ENCODE results near the gene FLAD1.

Gene FLAD1

GRCh38 chr1:154958036-154958435, 25.1 kb upstream of the FLAD1 start:
- no peak for DNase-seq
- Mint-ChIP-seq H3K4me3 (no peak overlapping the region), H3K4me1 (ENCODE audit: low read depth) (peaks cover 72% of the 10 kb centered on the region), H3K27me3 (no peaks in the 10 kb centered on the region), H3K36me3 (ENCODE audit: low read depth) (peaks cover 49% of the 10 kb centered on the region), H3K27ac (peak overlapping the region; percentile 74), H3K9me3 (no peaks in the 10 kb centered on the region)

- Mint-ChIP-seq H3K4me1 (ENCODE audit: low read depth) (peaks cover 72% of the 10 kb centered on the region), H3K27me3 (no peaks in the 10 kb centered on the region), H3K36me3 (ENCODE audit: low read depth) (peaks cover 58% of the 10 kb centered on the region), H3K4me3 (peak overlapping the region; percentile 20), H3K9me3 (no peaks in the 10 kb centered on the region), H3K27ac (peak overlapping the region; percentile 74)
- no peak for DNase-seq
These were observed 24.3 kb upstream of the FLAD1 start for GRCh38 chr1:154958681-154959425.

DNA sequence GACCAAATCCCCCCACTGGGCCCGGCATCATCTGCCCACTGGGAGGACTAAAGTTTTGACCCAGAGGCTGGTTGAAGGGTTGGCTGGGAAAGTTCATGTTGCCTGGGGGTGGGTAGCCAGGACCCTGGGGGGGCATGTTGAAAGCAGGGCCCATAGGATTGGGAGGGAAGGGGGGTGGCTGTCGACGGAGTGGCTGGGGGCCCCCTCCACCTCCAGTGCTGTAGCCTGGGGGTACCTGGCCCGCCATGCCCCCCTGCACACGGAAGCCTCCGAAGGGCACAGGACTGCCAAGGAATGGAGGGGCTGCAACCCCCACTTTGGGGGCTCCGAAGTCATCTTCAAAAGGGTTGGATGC, 23.7 kb upstream of the FLAD1 start:
- no peak for DNase-seq
- H3K4me3 Mint-ChIP-seq = peak overlapping the region; percentile 96
- H3K9me3 Mint-ChIP-seq = no peaks in the 10 kb centered on the region
- H3K27me3 Mint-ChIP-seq = no peaks in the 10 kb centered on the region
- no peak overlapping the region for H3K27ac Mint-ChIP-seq
- peaks cover 69% of the 10 kb centered on the region for H3K4me1 Mint-ChIP-seq (ENCODE audit: low read depth)
- peaks cover 63% of the 10 kb centered on the region for H3K36me3 Mint-ChIP-seq (ENCODE audit: low read depth)

DNA sequence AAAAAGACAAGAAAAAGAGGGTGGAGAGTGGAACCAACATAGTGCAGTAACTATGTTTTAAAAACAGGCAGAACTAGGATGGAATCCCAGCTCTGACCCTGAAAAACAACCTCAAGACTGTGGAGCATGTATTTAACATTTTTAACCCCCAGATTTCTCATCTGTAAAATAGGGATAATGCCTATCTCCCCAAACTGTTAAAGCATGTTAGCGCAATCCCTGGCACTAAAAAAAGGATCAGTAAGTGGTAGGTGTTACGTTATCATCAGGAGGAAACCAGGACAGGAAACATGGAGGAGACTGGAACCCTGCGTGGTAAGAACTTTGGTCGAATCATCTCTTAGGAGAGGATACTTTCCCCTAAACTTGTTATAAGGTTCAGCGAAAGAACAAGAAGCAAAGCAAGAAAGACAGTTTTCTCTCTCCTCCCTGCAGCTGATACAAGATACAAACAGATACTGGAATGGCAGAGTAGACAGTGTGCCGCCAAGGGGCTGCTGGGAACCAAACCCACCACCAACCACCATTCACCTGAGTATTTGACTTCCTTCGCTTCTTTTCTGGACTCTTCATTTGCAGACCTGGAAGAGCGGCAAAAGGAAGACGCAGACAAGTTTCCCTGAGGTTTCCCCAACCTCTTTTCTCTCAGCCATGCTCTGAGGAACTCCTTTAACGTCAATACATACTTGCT, 22.6 kb upstream of the FLAD1 start:
- H3K36me3 Mint-ChIP-seq (ENCODE audit: low read depth) = peaks cover 74% of the 10 kb centered on the region
- H3K4me3 Mint-ChIP-seq = peak overlapping the region; percentile 96
- peak overlapping the region; percentile 94 for H3K27ac Mint-ChIP-seq
- H3K27me3 Mint-ChIP-seq = no peaks in the 10 kb centered on the region
- peak; percentile 29 for DNase-seq
- no peaks in the 10 kb centered on the region for H3K9me3 Mint-ChIP-seq
- H3K4me1 Mint-ChIP-seq (ENCODE audit: low read depth) = peaks cover 60% of the 10 kb centered on the region

DNA sequence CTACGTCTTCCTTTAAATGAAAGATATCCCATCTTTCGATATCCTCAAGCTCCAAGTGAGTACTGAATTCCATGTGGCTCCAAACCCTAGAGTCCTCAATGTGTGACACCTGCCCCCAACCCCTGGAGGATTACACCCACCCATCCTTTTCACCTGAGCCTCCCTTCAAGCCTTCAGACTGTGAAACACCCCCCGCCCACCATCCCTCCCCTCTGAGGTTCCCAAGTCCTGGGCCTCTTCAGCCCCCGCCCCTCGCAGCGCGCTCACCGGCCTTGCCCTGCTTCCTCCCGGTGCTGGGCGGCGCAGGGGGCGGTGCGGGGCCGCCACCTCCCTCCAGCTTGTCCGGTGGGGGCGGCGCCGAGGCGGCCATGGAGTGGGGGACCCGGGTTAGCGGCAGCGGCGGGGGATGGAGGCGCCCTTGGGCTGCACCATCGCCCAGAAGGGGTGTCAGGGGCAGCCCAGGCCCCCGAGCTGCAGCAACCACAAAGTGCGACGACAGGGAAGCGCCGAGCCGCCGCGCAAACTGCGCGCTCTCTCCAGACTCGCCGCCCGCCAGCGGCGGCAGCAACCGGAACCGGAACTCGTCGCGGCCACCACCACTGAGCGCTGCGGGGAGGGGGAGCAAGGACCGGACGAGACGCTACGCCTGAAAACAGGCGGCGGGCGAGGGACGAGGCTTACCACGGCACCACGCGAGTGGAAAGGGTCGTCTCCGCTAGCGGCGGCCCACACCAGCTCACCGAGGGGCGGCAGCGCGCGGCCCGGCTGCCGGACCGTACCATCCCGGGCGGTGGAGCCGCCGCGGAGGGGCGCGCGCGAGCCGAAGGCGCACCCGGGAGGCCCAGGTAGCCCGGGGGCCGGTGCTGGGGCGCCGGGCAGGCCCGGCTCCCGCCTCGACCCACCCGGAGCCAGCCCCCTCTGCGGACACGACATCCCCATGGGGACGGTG, 21.7 kb upstream of the FLAD1 start, which contains the start of gene PYGO2:
Gene PYGO2 (minus strand): TSS at position 576 of the 949 bp plus-strand sequence. CDS start 206 bp downstream, at position 370.
- H3K36me3 Mint-ChIP-seq (ENCODE audit: low read depth) = peaks cover 83% of the 10 kb centered on the region
- no peaks in the 10 kb centered on the region for H3K9me3 Mint-ChIP-seq
- H3K27me3 Mint-ChIP-seq = no peaks in the 10 kb centered on the region
- H3K27ac Mint-ChIP-seq = peak within 1 kb of the TSS; percentile 96
- DNase-seq = peak; percentile 91
- H3K4me1 Mint-ChIP-seq (ENCODE audit: low read depth) = peaks cover 51% of the 10 kb centered on the region
- H3K4me3 Mint-ChIP-seq = peak within 1 kb of the TSS; percentile 96

- H3K9me3 Mint-ChIP-seq = no peaks in the 10 kb centered on the region
- no peaks in the 10 kb centered on the region for H3K27me3 Mint-ChIP-seq
- peak overlapping the region; percentile 96 for H3K27ac Mint-ChIP-seq
- peaks cover 44% of the 10 kb centered on the region for H3K4me1 Mint-ChIP-seq (ENCODE audit: low read depth)
- peaks cover 88% of the 10 kb centered on the region for H3K36me3 Mint-ChIP-seq (ENCODE audit: low read depth)
- H3K4me3 Mint-ChIP-seq = peak overlapping the region; percentile 96
- no peak for DNase-seq
These were observed 20.9 kb upstream of the FLAD1 start for GRCh38 chr1:154962156-154962749.

- Mint-ChIP-seq H3K4me1 (ENCODE audit: low read depth) (peaks cover 40% of the 10 kb centered on the region), H3K36me3 (ENCODE audit: low read depth) (peaks cover 88% of the 10 kb centered on the region), H3K27me3 (no peaks in the 10 kb centered on the region), H3K27ac (peak overlapping the region; percentile 96), H3K9me3 (no peaks in the 10 kb centered on the region), H3K4me3 (peak overlapping the region; percentile 96)
- peak; percentile 28 for DNase-seq
These were observed 20.3 kb upstream of the FLAD1 start for GRCh38 chr1:154962795-154963330.

DNA sequence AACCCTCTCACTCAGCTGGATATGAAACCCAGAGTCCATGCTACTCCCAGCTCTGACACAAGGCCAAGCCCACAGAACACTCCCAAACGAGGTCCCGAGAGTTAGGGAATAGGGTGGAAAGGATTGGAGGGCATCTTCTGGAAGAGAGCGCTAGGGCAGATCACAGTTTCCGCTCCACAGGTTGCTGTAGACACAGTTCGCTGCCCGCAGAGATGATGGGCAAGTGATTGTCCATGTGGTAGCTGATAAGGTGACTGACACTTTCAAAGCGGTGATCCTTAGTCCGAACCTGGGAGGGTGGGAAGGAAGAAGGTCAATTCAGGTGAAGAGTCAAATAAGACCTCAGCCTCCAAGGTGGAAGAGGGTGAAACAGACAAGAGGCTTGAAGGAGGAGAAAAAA, 19.5 kb upstream of the FLAD1 start:
- Mint-ChIP-seq H3K4me3 (no peak overlapping the region), H3K36me3 (ENCODE audit: low read depth) (peaks cover 88% of the 10 kb centered on the region), H3K4me1 (ENCODE audit: low read depth) (peaks cover 34% of the 10 kb centered on the region), H3K27me3 (no peaks in the 10 kb centered on the region), H3K27ac (peak overlapping the region; percentile 85), H3K9me3 (no peaks in the 10 kb centered on the region)
- no peak for DNase-seq

DNA sequence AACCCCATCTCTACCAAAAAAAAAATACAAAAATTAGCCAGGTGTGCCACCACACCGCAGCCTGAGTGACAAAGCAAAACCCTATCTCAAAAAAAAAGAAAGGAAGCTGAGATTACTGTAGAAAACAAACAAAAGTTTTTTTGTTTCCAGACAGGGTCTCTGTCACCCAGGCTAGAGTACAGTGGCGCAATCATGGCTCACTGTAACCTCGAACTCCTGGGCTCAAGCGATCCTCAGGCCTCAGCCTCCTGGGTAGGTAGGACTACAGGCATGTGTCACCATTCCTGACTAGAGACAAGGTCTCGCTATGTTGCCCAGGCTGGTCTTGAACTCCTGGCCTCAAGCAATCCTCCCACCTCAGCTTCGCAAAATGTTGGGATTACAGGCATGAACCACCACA, 18.8 kb upstream of the FLAD1 start:
- DNase-seq = no peak
- no peaks in the 10 kb centered on the region for H3K27me3 Mint-ChIP-seq
- peaks cover 90% of the 10 kb centered on the region for H3K36me3 Mint-ChIP-seq (ENCODE audit: low read depth)
- no peak overlapping the region for H3K4me3 Mint-ChIP-seq
- H3K4me1 Mint-ChIP-seq (ENCODE audit: low read depth) = peaks cover 39% of the 10 kb centered on the region
- no peaks in the 10 kb centered on the region for H3K9me3 Mint-ChIP-seq
- peak overlapping the region; percentile 85 for H3K27ac Mint-ChIP-seq

DNA sequence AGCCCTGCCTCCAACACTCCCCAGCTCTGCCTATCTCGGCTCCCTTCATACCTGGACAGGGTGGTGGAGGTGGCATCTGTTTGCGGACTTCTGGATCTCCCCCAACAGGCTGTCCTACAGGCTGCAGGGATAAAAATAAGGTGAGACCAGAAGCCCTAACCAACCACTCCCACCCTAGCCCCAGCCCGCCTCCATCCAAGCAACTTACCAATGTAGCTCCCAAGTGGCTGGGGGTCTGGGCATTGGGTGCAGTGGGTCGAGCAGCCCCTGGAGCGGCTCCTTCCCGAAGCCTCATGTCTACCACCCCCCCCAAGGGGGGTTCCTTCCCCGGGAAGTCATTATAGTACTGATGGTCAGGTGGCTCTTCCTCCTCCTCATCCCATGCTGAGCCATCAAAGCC, 17.0 kb upstream of the FLAD1 start:
- Mint-ChIP-seq H3K27ac (peak overlapping the region; percentile 29), H3K9me3 (no peaks in the 10 kb centered on the region), H3K4me1 (ENCODE audit: low read depth) (peaks cover 36% of the 10 kb centered on the region), H3K36me3 (ENCODE audit: low read depth) (peaks cover 83% of the 10 kb centered on the region), H3K27me3 (no peaks in the 10 kb centered on the region), H3K4me3 (no peak overlapping the region)
- DNase-seq = no peak

GRCh38 chr1:154967331-154967950, 15.7 kb upstream of the FLAD1 start:
- Mint-ChIP-seq H3K27me3 (no peaks in the 10 kb centered on the region), H3K9me3 (no peaks in the 10 kb centered on the region), H3K4me1 (ENCODE audit: low read depth) (peaks cover 46% of the 10 kb centered on the region), H3K27ac (peak overlapping the region; percentile 68), H3K4me3 (no peak overlapping the region), H3K36me3 (ENCODE audit: low read depth) (peaks cover 87% of the 10 kb centered on the region)
- DNase-seq = no peak

DNA sequence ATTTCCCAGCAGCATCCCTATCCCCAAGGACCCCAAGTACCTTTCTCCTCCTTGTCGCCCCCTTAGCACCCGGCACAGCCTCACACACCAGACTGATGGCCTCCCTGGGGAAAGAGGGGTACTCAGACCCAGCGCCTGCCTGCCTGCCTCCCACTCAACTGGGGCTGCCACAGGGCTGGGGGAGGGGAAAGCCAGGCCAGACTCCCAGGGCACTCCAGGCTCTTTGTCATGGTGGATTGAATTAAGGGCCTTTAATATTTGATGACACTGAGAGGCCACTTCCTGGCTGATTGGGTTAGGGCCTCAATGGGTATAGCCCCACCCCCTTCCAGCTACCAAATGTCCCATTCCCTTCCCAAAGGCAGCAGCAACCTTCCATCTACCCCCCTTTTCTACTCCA, 14.4 kb upstream of the FLAD1 start:
- peaks cover 79% of the 10 kb centered on the region for H3K36me3 Mint-ChIP-seq (ENCODE audit: low read depth)
- H3K27ac Mint-ChIP-seq = peak overlapping the region; percentile 85
- H3K4me3 Mint-ChIP-seq = no peak overlapping the region
- H3K4me1 Mint-ChIP-seq (ENCODE audit: low read depth) = peaks cover 40% of the 10 kb centered on the region
- no peaks in the 10 kb centered on the region for H3K9me3 Mint-ChIP-seq
- H3K27me3 Mint-ChIP-seq = no peaks in the 10 kb centered on the region
- DNase-seq = no peak

DNA sequence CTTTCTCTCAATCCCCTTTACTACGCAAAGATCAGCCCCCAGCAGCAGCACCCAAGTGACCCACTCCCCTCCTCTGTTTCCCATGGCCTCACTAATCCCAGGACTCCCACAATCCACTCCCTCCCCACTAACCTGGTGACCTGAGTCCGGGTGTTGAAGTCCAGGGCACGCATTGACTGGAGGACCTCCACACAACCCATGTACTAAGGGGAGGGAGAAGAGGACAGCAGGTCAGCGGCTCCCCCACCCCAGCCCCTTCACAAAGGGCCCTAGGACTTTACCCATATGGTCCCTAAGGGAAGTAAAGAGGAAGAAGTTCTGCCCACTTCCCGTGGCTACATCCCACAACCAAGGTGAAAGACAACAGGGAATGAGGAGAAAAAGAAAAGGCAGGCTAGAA, 13.9 kb upstream of the FLAD1 start:
- Mint-ChIP-seq H3K9me3 (no peaks in the 10 kb centered on the region), H3K27ac (peak overlapping the region; percentile 85), H3K27me3 (no peaks in the 10 kb centered on the region), H3K4me3 (no peak overlapping the region), H3K36me3 (ENCODE audit: low read depth) (peaks cover 74% of the 10 kb centered on the region), H3K4me1 (ENCODE audit: low read depth) (peaks cover 36% of the 10 kb centered on the region)
- DNase-seq = no peak
